Esophagus (tissue), 2 donors: ENCODE results near the gene COMMD4. TPM values are rescaled to one million over a fixed set of nuclear protein-coding genes. Genes with fewer than 3 reads are reported as not detected.
"Not testable (repeated sequence)": the region's sequence is repeated elsewhere in the genome, so short reads cannot be mapped to it uniquely, and the experiment has no call there.

ENCODE experiments used
- H3K27ac ChIP-seq, 2 donors: one replicate each; pipeline ENCODE4 v1.5.1; 2013; ENCODE audit warnings: low read depth in 2 of 2, mild to moderate bottlenecking in 2 of 2, inconsistent platforms in 1 of 2, low read length in 1 of 2, moderate library complexity in 1 of 2
- H3K27me3 ChIP-seq, 2 donors: one replicate each; pipeline ENCODE4 v1.6.1; 2013; ENCODE audit warnings: low read length in 2 of 2, control low read depth in 1 of 2, mild to moderate bottlenecking in 1 of 2; ENCODE audit not compliant: insufficient read depth in 2 of 2, control insufficient read depth in 1 of 2
- H3K36me3 ChIP-seq, 2 donors: one replicate each; pipeline ENCODE4 v1.6.1; 2013; ENCODE audit warnings: low read length in 1 of 2; ENCODE audit not compliant: control insufficient read depth in 2 of 2, insufficient read depth in 2 of 2
- H3K4me1 ChIP-seq, 2 donors: one replicate each; pipeline ENCODE4 v1.6.1; 2013; ENCODE audit warnings: low read length in 1 of 2; ENCODE audit not compliant: control insufficient read depth in 2 of 2, insufficient read depth in 2 of 2
- H3K4me3 ChIP-seq, 2 donors: one replicate each; pipeline ENCODE4 v1.5.1; 2013; ENCODE audit warnings: low read length in 2 of 2, mild to moderate bottlenecking in 2 of 2, low read depth in 1 of 2, moderate library complexity in 1 of 2
- H3K9me3 ChIP-seq, 2 donors: one replicate each; pipeline ENCODE4 v1.6.1; 2013; ENCODE audit warnings: mild to moderate bottlenecking in 2 of 2, low read depth in 1 of 2, low read length in 1 of 2, moderate library complexity in 1 of 2; ENCODE audit not compliant: control insufficient read depth in 2 of 2, insufficient read depth in 1 of 2
- WGBS, 2 donors: extraction: QIAGEN DNeasy Blood & Tissue Kit; methylation state at CpG; one replicate each; pipeline ENCODE4 v1.1.7; 2013; 5-methylcytosine and 5-hydroxymethylcytosine counted together
- polyA plus RNA-seq, 2 donors: library from polyadenylated mRNA; stranded (reverse); fragments of 200-250 nt; gene quantifications; one replicate each; pipeline ENCODE4 v1.2.3, GENCODE V29; 2013
- donor health status: healthy with polysubstance abuse.
- donor health status: Bipolar disorder and iron deficiency.

COMMD4 gene
- polyA plus RNA-seq, 2 donors, result 52.4 to 66.1 TPM

DNA sequence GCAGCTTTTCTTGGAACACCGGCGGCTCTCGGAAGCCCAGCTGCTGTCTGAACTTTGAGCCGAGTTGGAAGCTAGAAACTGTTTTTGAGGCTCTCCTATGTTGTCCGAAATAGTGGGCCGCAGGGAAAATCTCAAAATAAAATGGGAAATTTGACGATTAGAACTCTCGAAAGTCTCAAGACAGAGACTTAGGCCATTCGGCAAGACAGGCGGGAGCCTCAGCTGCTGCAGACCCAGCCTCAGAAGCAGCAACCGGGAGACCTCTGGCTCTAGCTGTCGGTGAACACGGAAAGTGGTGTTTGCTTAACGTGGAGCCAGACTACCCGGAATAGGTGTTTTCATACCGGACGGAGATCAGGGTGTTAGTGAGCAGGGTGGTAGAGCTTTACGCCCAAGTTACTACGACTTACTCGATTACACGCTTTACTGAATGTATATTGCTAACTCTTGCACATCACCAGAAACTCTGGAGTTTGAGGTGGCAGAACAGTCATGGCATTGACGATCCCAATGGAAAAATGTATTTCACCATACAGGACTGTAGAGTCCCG, 32.9 kb downstream of the COMMD4 start:
- Histone ChIP-seq H3K36me3 (peaks cover 11 to 26% of the 10 kb centered on the region in 2 donors), H3K27me3 (no peaks in the 10 kb centered on the region), H3K4me1 (peaks cover 2 to 8% of the 10 kb centered on the region in 2 donors), H3K9me3 (no peaks in the 10 kb centered on the region), H3K27ac (peak overlapping the region; percentile 97 to 99), H3K4me3 (peak overlapping the region; percentile 81 to 83)
- 4 to 5% methylated on average over 23 of the region's 23 CpGs for WGBS, 2 donors

DNA sequence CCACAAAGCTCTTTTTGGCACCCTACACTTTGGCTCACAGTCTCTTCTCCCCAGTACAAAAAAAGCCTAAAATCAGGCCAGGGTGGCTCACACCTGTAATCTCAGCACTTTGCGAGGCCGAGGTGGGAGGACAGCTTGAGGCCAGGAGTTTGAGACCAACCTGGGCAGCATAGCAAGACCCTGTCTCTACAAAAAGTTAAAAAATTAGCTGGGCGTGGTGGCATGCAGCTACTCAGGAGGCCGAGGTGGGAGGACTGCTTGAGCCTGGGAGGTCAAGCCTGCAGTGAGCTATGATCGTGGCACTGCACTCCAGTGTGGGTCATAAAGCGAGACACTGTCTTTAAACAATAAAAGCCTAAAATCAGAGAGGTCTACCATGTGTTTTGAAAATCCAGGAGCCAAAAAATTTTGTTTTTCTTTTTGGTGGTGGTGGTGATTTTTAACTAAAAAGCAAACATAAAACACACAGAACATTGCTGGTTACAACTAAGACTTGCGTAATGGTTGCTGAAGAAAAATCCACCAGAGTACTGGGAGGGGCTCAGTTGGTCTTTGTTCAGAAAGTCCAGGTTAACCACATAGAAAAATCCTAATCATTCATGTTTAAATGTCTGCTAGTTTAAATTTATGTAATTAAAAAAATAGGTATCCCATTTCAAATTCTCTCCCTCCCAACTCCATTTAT, 34.2 kb downstream of the COMMD4 start:
- H3K27me3 ChIP-seq, result no peaks in the 10 kb centered on the region
- WGBS, 2 donors, result 92 to 95% methylated on average over 7 of the region's 7 CpGs
- H3K4me3 ChIP-seq, result no peak overlapping the region
- peaks cover 2 to 8% of the 10 kb centered on the region in 2 donors for H3K4me1 ChIP-seq
- H3K27ac ChIP-seq, result no peak overlapping the region
- H3K9me3 ChIP-seq, result no peaks in the 10 kb centered on the region
- peaks cover 12 to 26% of the 10 kb centered on the region in 2 donors for H3K36me3 ChIP-seq

DNA sequence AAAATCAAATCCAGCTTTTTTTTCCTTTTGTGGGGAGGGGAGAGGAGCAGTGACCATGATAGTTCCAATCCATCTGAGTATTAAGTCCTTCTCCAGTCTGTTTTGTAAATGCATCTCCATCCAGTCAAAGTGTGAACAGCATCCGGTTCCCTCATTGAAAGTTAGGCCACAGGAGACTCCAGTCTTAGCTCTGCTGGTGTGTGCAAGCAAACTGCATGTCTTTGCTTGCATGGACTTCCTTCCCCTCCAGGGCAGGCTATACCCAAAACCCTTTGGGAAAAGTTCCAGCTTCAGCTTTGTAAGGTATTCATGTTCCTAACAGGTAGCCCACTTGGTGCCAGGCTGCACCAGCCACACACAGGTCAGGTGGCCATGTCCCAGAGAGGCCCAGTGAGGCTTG, 35.6 kb downstream of the COMMD4 start:
- Histone ChIP-seq H3K27ac (peak overlapping the region in 1 of 2 donors; percentile 33), H3K9me3 (no peaks in the 10 kb centered on the region), H3K27me3 (no peaks in the 10 kb centered on the region), H3K4me3 (no peak overlapping the region), H3K36me3 (peaks cover 15 to 18% of the 10 kb centered on the region in 2 donors), H3K4me1 (peaks cover 2 to 8% of the 10 kb centered on the region in 2 donors)
- WGBS, 2 donors, result 54 to 67% methylated on average over 1 of the region's 1 CpG

DNA sequence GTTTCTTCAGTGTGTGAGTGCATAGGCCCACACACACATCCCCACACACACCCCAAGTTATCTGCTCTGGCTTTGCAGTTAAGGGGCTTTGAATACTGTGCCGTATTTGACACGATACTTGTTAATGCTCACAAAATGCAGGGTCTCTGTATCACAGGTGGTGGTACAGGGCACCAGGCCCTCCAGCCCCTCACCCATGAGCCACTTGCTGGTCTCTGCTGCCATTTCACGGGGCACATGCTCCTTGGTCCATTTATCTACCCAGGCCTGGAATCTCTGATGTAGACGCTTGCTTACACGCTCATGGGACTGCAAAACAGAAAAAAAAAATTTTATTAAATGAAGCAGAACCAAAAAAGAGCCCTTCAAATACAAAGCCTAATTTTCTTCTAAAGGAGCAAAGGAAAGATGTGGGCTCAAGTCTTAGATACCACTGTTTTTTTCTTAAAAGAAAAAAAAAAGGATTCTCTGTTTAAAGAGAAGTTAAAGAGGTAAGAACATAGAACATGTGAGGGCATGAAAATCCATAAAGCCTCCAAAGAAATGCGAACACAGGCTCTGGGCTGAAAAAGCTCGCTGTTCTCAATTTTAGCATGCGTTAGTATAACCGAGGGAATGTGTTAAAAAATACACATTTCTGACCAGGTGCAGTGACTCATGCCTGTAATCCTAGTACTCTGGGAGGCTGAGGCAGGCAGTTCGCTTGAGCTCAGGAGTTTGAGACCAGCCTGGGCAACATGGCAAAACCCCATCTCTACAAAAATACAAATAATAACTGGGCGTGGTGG, 36.2 kb downstream of the COMMD4 start:
- peak overlapping the region in 1 of 2 donors; percentile 33 for H3K27ac ChIP-seq
- H3K36me3 ChIP-seq, result peaks cover 15 to 16% of the 10 kb centered on the region in 2 donors
- H3K27me3 ChIP-seq, result no peaks in the 10 kb centered on the region
- H3K9me3 ChIP-seq, result no peaks in the 10 kb centered on the region
- 66 to 84% methylated on average over 11 of the region's 11 CpGs for WGBS, 2 donors
- H3K4me1 ChIP-seq, result peaks cover 2 to 8% of the 10 kb centered on the region in 2 donors
- no peak overlapping the region for H3K4me3 ChIP-seq

DNA sequence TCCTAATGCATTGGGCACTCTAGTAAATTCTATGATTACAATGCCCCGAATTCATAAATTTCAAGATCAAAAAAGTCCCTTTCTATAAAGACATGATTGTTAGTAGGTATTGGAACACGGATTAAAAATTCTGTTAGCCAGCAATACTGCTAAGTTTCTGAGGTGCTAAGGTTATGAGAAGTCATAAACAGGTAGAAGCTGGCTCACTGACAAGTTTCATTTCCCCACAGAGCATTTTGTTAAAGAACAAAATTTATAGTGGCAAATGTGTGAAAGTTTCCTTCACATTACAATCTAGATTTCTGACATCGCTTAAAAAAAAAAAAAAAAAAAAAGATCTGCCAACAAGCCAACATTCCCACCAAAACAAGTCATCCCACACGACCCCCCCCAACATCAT, 44.9 kb downstream of the COMMD4 start:
- Histone ChIP-seq H3K27ac (no peak overlapping the region), H3K9me3 (no peaks in the 10 kb centered on the region), H3K36me3 (peaks cover 7 to 14% of the 10 kb centered on the region in 2 donors), H3K4me1 (no peaks in the 10 kb centered on the region), H3K4me3 (no peak overlapping the region), H3K27me3 (no peaks in the 10 kb centered on the region)
- WGBS, 2 donors, result 84% methylated on average over 4 of the region's 4 CpGs

DNA sequence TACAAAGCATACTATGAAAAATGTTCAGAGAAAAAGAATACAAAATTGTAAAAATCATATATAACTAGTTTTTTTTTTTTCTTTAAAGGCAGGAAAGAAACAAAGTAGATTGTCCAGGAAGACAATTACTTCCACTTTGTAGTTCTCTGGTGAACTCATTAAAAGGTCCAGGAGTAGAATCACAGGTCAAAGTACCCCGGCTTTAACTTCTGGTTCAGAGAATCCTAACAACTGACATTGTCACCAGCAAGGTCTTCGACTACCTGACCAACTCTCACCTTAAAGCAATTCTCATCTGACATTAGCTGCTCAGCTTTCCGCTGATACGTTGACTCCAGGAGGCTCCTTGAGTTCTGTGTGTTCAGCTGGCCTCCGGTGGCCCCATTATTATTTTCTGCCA, 48.1 kb downstream of the COMMD4 start:
- peaks cover 7 to 28% of the 10 kb centered on the region in 2 donors for H3K36me3 ChIP-seq
- not testable (repeated sequence) for H3K27me3 ChIP-seq, H3K9me3 ChIP-seq, H3K27ac ChIP-seq, H3K4me3 ChIP-seq, H3K4me1 ChIP-seq
- WGBS, 2 donors, result 76 to 82% methylated on average over 5 of the region's 5 CpGs

Other genes starting within 250 kb of the COMMD4 start
- 10 to 100 TPM; 14.7 to 15.7 TPM for gene C15orf39, start 134.2 kb upstream of the COMMD4 start, polyA plus RNA-seq
- not detected for gene GOLGA6C, start 77.7 kb upstream of the COMMD4 start, polyA plus RNA-seq
- not detected for gene GOLGA6D, start 53.2 kb upstream of the COMMD4 start, polyA plus RNA-seq
- 10 to 100 TPM; 13.2 to 32.5 TPM for gene NEIL1, start 11.0 kb downstream of the COMMD4 start, polyA plus RNA-seq
- 100 to 1,000 TPM; 107 to 185 TPM for gene MAN2C1, start 32.5 kb downstream of the COMMD4 start, polyA plus RNA-seq
- gene SIN3A, start 115.6 kb downstream of the COMMD4 start, polyA plus RNA-seq, result 10 to 100 TPM in 1 of 2 donors, 1 to 10 TPM in 1; 7.2 to 10.4 TPM
- 1 to 10 TPM; 3.1 to 6.5 TPM for gene PTPN9, start 243.3 kb downstream of the COMMD4 start, polyA plus RNA-seq